ENCODE results near the gene DAB1.

DAB1 gene

GRCh38 chr1:57163789-57164188, 260.1 kb downstream of the DAB1 start:
- DNase-seq (ENCODE audit: low read depth in 2 of 2) = no peak

GRCh38 chr1:57163325-57163724, 260.5 kb downstream of the DAB1 start:
- DNase-seq (ENCODE audit: low read depth in 2 of 2) = no peak

GRCh38 chr1:57162607-57163261, 261.1 kb downstream of the DAB1 start:
- DNase-seq (ENCODE audit: low read depth in 2 of 2) = no peak

- DNase-seq (ENCODE audit: low read depth in 2 of 2) = no peak
Observed at GRCh38 chr1:57160594-57160993, 263.3 kb downstream of the DAB1 start.

- DNase-seq (ENCODE audit: low read depth in 2 of 2) = no peak
Observed at GRCh38 chr1:57158604-57158998, 265.3 kb downstream of the DAB1 start.

- DNase-seq (ENCODE audit: low read depth in 2 of 2) = no peak
Observed at GRCh38 chr1:57157818-57158603, 265.8 kb downstream of the DAB1 start.

- DNase-seq (ENCODE audit: low read depth in 2 of 2) = no peak
Observed at GRCh38 chr1:57156907-57157306, 267.0 kb downstream of the DAB1 start.

- no peak for DNase-seq (ENCODE audit: low read depth in 2 of 2)
Observed at GRCh38 chr1:57146100-57146499, 277.8 kb downstream of the DAB1 start.

GRCh38 chr1:57142999-57143398, 280.9 kb downstream of the DAB1 start:
- DNase-seq (ENCODE audit: low read depth in 2 of 2) = no peak

GRCh38 chr1:57142169-57142568, 281.7 kb downstream of the DAB1 start:
- no peak for DNase-seq (ENCODE audit: low read depth in 2 of 2)

GRCh38 chr1:57138432-57139078, 285.3 kb downstream of the DAB1 start:
- no peak for DNase-seq (ENCODE audit: low read depth in 2 of 2)

- no peak for DNase-seq (ENCODE audit: low read depth in 2 of 2)
Observed at GRCh38 chr1:57137980-57138379, 285.9 kb downstream of the DAB1 start.

- no peak for DNase-seq (ENCODE audit: low read depth in 2 of 2)
Observed at GRCh38 chr1:57134803-57135202, 289.1 kb downstream of the DAB1 start.

- DNase-seq (ENCODE audit: low read depth in 2 of 2) = no peak
Observed at GRCh38 chr1:57133686-57134085, 290.2 kb downstream of the DAB1 start.

GRCh38 chr1:57132993-57133622, 290.8 kb downstream of the DAB1 start:
- no peak for DNase-seq (ENCODE audit: low read depth in 2 of 2)

- no peak for DNase-seq (ENCODE audit: low read depth in 2 of 2)
Observed at GRCh38 chr1:57131701-57132394, 292.0 kb downstream of the DAB1 start.

GRCh38 chr1:57131257-57131656, 292.6 kb downstream of the DAB1 start:
- no peak for DNase-seq (ENCODE audit: low read depth in 2 of 2)

GRCh38 chr1:57129865-57130264, 294.0 kb downstream of the DAB1 start:
- DNase-seq (ENCODE audit: low read depth in 2 of 2) = no peak

GRCh38 chr1:57127976-57128375, 295.9 kb downstream of the DAB1 start:
- no peak for DNase-seq (ENCODE audit: low read depth in 2 of 2)

- DNase-seq (ENCODE audit: low read depth in 2 of 2) = peak; percentile 52 to 62
Observed at GRCh38 chr1:57124768-57125446, 299.0 kb downstream of the DAB1 start.

- no peak for DNase-seq (ENCODE audit: low read depth in 2 of 2)
Observed at GRCh38 chr1:57124170-57124569, 299.7 kb downstream of the DAB1 start.

Data from fibroblast of skin of left quadriceps (primary cell).